T-cell (primary cell): Measurements from ENCODE around the gene TAMALIN. TPM values are rescaled to one million over a fixed set of nuclear protein-coding genes. Genes with fewer than 3 reads are reported as not detected.

Experiments used
- ATAC-seq, 4 experiments: fragments of 200-7000 bp in 3 of 4; fragments of 150-1000 bp in 1 of 4; cut with Tn5 transposase; replicated peaks in 1 of 4; 1 replicate in 3 of 4; 2 replicates in 1 of 4; pipeline ENCODE4 v1.10.0; 2021; ENCODE audit warnings: moderate library complexity in 3 of 4, mild to moderate bottlenecking in 2 of 4, moderate number of reproducible peaks in 1 of 4
- CTCF ChIA-PET, 2 donors: fragments of 300-600 bp; sonication (Branson Sonifier 250); formaldehyde crosslinking; loops; one replicate each; lab custom pipeline; 2022; ENCODE audit warnings: antibody characterized with exemption in 2 of 2; lab: Charles Lee
- POLR2A ChIA-PET, 2 donors: fragments of 300-600 bp; sonication (Branson Sonifier 250); formaldehyde crosslinking; loops; one replicate each; lab custom pipeline; 2022; ENCODE audit warnings: antibody characterized with exemption in 2 of 2; lab: Charles Lee
- DNase-seq, 35 experiments: peaks; one replicate each; pipeline versions ENCODE4 v3.0.0 to v3.0.0-alpha.2; 2013 to 2023
- H3K27ac ChIP-seq: one replicate; pipeline ENCODE4 v1.5.1; 2013; ENCODE audit warnings: low read length
- H3K27me3 ChIP-seq, 2 experiments: replicated peaks in 1 of 2; 1 replicate in 1 of 2; 2 replicates in 1 of 2; pipeline versions ENCODE4 v1.6.1 to v1.7.0; 2013; ENCODE audit warnings: low read length in 1 of 2, mixed read lengths in 1 of 2; ENCODE audit not compliant: control insufficient read depth in 2 of 2, insufficient read depth in 2 of 2; ENCODE audit errors: extremely low read depth in 1 of 2
- H3K36me3 ChIP-seq, 2 donors: 1 replicate in 1 of 2; 2 replicates in 1 of 2; pipeline versions ENCODE4 v1.6.1 to v1.7.0; 2013; ENCODE audit warnings: low read length in 1 of 2; ENCODE audit not compliant: control insufficient read depth in 2 of 2, insufficient read depth in 1 of 2; ENCODE audit errors: extremely low read depth in 1 of 2
- H3K4me1 ChIP-seq, 2 experiments: 1 replicate in 1 of 2; 2 replicates in 1 of 2; pipeline versions ENCODE4 v1.6.1 to v1.7.0; 2013; ENCODE audit warnings: low read length in 2 of 2, mixed read lengths in 1 of 2; ENCODE audit not compliant: insufficient read depth in 2 of 2, control insufficient read depth in 1 of 2; ENCODE audit errors: extremely low read depth in 1 of 2
- H3K4me3 ChIP-seq, 2 donors: 1 replicate in 1 of 2; 2 replicates in 1 of 2; pipeline versions ENCODE4 v1.5.1 to v1.7.0; 2013; ENCODE audit warnings: mild to moderate bottlenecking in 2 of 2, low read length in 1 of 2, moderate library complexity in 1 of 2; ENCODE audit not compliant: control insufficient read depth in 1 of 2; ENCODE audit errors: extremely low read depth in 1 of 2
- H3K9me3 ChIP-seq: 2 replicates; pipeline ENCODE4 v1.7.0; 2013
- H3K27ac Mint-ChIP-seq, 2 donors: one replicate each; pipeline ENCODE4 v1.8.0; 2020 to 2021; ENCODE audit warnings: mild to moderate bottlenecking in 2 of 2, mixed read lengths in 2 of 2
- H3K27me3 Mint-ChIP-seq, 2 donors: one replicate each; pipeline ENCODE4 v1.8.0; 2021 to 2022; ENCODE audit warnings: mixed read lengths in 2 of 2
- H3K36me3 Mint-ChIP-seq: one replicate; pipeline ENCODE4 v1.8.0; 2021; ENCODE audit warnings: mixed read lengths
- H3K4me1 Mint-ChIP-seq, 3 donors: one replicate each; pipeline ENCODE4 v1.8.0; 2020 to 2022; ENCODE audit warnings: mixed read lengths in 3 of 3, mild to moderate bottlenecking in 1 of 3
- H3K4me3 Mint-ChIP-seq, 3 donors: one replicate each; pipeline ENCODE4 v1.8.0; 2020 to 2022; ENCODE audit warnings: mild to moderate bottlenecking in 3 of 3, mixed read lengths in 3 of 3, moderate library complexity in 3 of 3
- H3K9me3 Mint-ChIP-seq, 3 donors: one replicate each; pipeline ENCODE4 v1.8.0; 2020 to 2022; ENCODE audit warnings: mixed read lengths in 3 of 3
- WGBS: methylation state at CpG from one replicate; pipeline ENCODE4 v1.1.5; 2013; ENCODE audit warnings: missing lambda C conversion rate; ENCODE audit not compliant: insufficient coverage; 5-methylcytosine and 5-hydroxymethylcytosine counted together
- total RNA-seq, 35 experiments: library from RNA in 6 of 35; stranded (reverse) in 6 of 35; fragments of 120-200 nt in 1 of 35; gene quantifications; one replicate each; pipeline versions ENCODE4 v1.2.1 to v1.2.4 and lab custom pipeline; 2013 to 2026

Gene TAMALIN
- total RNA-seq, 5 donors from 2014 or later (not counting 1 experiment from before 2014, with no cell fraction given): 31.7 to 480 (median 38.4) TPM

- H3K27me3 ChIP-seq: peaks cover 0 to 21% of the 10 kb centered on the region in 2 experiments
- ATAC-seq: no peak
- Mint-ChIP-seq H3K36me3 (peaks cover 4% of the 10 kb centered on the region), H3K4me3 (no peak overlapping the region), H3K27me3 (peaks cover 0 to 9% of the 10 kb centered on the region in 2 donors), H3K27ac (no peak overlapping the region), H3K4me1 (no peaks in the 10 kb centered on the region), H3K9me3 (no peaks in the 10 kb centered on the region)
- H3K4me3 ChIP-seq: no peak overlapping the region
- no peak overlapping the region for H3K27ac ChIP-seq
- no peak for DNase-seq
- CTCF ChIA-PET: interaction anchor here in 1 of 2 donors (0.6 kb wide), 1 partner anchor 37 kb away, joined by 3 read pairs; no protein-coding TSS in a partner anchor
- no peaks in the 10 kb centered on the region for H3K9me3 ChIP-seq
- no peaks in the 10 kb centered on the region for H3K4me1 ChIP-seq
- POLR2A ChIA-PET: no interaction called here
- H3K36me3 ChIP-seq: peaks cover 0 to 6% of the 10 kb centered on the region in 2 donors
- WGBS: 83% methylated on average over 5 of the region's 6 CpGs
These were observed 55.7 kb downstream of the TAMALIN start for GRCh38 chr12:52062167-52063081.

DNA sequence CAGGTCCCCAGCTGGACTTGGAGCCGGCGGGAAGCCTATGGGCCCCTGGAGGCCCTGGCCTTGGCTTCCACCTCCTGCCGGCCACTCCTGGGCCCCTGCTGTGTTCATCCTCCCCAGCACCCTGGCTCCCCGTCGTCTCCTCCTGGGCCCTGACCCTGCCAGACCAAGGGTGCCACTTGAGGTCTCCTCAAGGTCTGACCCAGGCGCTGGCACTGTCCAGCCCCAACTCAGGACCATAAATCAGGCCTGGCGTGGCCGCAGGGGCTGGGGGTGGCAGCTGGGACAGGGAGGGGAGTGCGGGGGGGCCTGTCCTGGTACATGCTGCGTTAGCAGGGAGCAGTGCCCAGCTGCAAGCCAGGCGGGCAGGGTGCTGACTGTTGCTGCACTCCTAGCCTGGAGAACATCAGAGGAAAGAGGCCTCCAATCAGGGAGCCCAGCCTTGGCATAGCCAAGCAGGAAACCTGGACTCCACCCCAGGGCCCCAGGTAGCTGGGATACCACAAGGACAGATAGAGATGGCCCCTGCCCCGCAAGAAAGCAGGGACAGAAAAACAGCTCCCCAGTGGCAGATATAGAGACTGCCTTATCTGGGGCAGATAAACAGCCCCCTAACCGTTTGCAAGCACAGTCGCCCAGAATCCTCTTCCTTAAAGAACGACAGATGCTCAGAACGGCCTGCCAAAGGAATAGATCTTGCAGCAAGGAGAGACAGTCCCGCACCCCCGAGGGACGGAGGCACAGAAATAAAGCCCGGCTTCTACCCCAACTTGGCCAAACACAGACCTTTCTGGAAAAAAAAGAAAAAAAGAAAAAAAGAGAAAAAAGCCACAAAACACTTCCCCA is 56.6 kb downstream of the TAMALIN start:
- peaks cover 0 to 4% of the 10 kb centered on the region in 2 donors for H3K36me3 ChIP-seq
- H3K27me3 Mint-ChIP-seq: peaks cover 0 to 9% of the 10 kb centered on the region in 2 donors
- no peaks in the 10 kb centered on the region for H3K9me3 Mint-ChIP-seq
- no peaks in the 10 kb centered on the region for H3K4me1 ChIP-seq
- no peaks in the 10 kb centered on the region for H3K4me1 Mint-ChIP-seq
- CTCF ChIA-PET: interaction anchor here in 1 of 2 donors (1.1 kb wide), 1 partner anchor 38 kb away, joined by 3 read pairs; no protein-coding TSS in a partner anchor
- no peak overlapping the region for H3K4me3 ChIP-seq
- no peak for DNase-seq
- H3K4me3 Mint-ChIP-seq: no peak overlapping the region
- H3K36me3 Mint-ChIP-seq: peaks cover under 1% of the 10 kb centered on the region
- no peak overlapping the region for H3K27ac Mint-ChIP-seq
- H3K27me3 ChIP-seq: peaks cover 0 to 21% of the 10 kb centered on the region in 2 experiments
- ATAC-seq: no peak
- WGBS: 90% methylated on average over 12 of the region's 20 CpGs
- POLR2A ChIA-PET: no interaction called here
- H3K9me3 ChIP-seq: no peaks in the 10 kb centered on the region
- no peak overlapping the region for H3K27ac ChIP-seq

DNA sequence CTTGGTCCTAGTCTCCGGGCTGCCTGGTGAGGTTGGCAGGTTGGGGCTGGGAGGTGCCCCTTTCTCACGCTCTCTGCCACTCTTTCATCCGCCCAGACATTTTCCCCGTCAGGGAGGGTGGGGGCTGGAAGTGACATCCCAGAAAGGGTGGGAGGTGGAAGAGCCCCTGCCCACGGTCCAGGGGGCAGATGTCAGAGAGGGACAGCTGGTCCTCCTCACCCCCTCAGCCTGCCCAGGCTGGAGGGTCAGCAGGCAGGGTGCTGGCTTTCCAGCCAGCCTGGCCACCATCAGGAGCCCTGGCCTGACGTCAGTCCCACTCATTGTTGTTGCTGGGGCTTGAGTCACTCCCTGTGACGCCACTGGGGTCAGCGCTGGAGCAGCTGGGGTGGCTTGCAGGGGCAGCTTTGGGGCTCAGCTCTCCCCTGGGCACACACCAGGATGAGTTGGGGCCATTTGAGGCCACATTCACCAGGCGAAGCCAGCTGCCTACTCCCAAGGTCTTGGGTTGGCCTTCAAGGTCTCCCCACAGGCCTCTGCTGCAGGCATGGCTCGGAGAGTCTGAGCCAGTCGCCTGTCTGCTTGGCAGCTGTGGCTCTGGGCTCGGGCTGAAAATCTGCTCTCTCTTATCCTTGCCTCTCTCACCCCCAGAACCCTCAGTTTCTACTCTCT is 57.4 kb downstream of the TAMALIN start:
- ChIA-PET POLR2A (no interaction called here), CTCF (interaction anchor here (0.7 to 1.2 kb wide), 4 partner anchors 17 to 66 kb away, joined by 3 to 7 read pairs (median 5); no protein-coding TSS in a partner anchor)
- no peak overlapping the region for H3K4me3 Mint-ChIP-seq
- ATAC-seq (no peak), DNase-seq (no peak)
- H3K27ac ChIP-seq: no peak overlapping the region
- peaks cover 0 to 9% of the 10 kb centered on the region in 2 donors for H3K27me3 Mint-ChIP-seq
- no peaks in the 10 kb centered on the region for H3K9me3 Mint-ChIP-seq
- no peaks in the 10 kb centered on the region for H3K9me3 ChIP-seq
- peaks cover under 1 to 3% of the 10 kb centered on the region in 2 experiments for H3K4me1 ChIP-seq
- peaks cover 1 to 3% (median 3%) of the 10 kb centered on the region in 3 donors for H3K4me1 Mint-ChIP-seq
- peaks cover 0 to 21% of the 10 kb centered on the region in 2 experiments for H3K27me3 ChIP-seq
- H3K4me3 ChIP-seq: no peak overlapping the region
- H3K36me3 Mint-ChIP-seq: no peaks in the 10 kb centered on the region
- H3K36me3 ChIP-seq: no peaks in the 10 kb centered on the region
- H3K27ac Mint-ChIP-seq: no peak overlapping the region
- 82% methylated on average over 7 of the region's 12 CpGs for WGBS

Other genes with a start within 250 kb of the TAMALIN start
- 1 to 10 TPM; 1.3 to 2.0 (median 1.6) TPM for gene FIGNL2, start 158.2 kb upstream of the TAMALIN start, total RNA-seq
- gene ANKRD33, start 118.8 kb upstream of the TAMALIN start, total RNA-seq: not detected
- gene ACVRL1, start 99.4 kb upstream of the TAMALIN start, total RNA-seq: under 1 TPM in 3 of 5 donors, not detected in 2; 0.16 to 0.58 (median 0.23) TPM
- 10 to 100 TPM in 4 of 5 donors, 1 to 10 TPM in 1; 9.0 to 12.6 (median 11.8) TPM for gene ACVR1B, start 55.2 kb upstream of the TAMALIN start, total RNA-seq
- gene NR4A1, start 44.5 kb downstream of the TAMALIN start, total RNA-seq: 100 to 1,000 TPM in 1 of 5 donors, 10 to 100 TPM in 1, 1 to 10 TPM in 3; 5.9 to 103 (median 7.3) TPM
- 10 to 100 TPM; 24.8 to 30.3 (median 25.9) TPM for gene ATG101, start 63.0 kb downstream of the TAMALIN start, total RNA-seq
- gene SMIM41, start 72.8 kb downstream of the TAMALIN start, total RNA-seq: under 1 TPM in 1 of 5 donors, not detected in 4; 0.41 TPM
- under 1 TPM in 2 of 5 donors, not detected in 3; 0.09 to 0.12 TPM for gene KRT80, start 185.1 kb downstream of the TAMALIN start, total RNA-seq
- gene KRT7, start 226.3 kb downstream of the TAMALIN start, total RNA-seq: 1 to 10 TPM in 3 of 5 donors, not detected in 2; 2.7 to 3.8 (median 3.3) TPM